Hypothalamus (tissue), 51 donors: ENCODE measurements around the gene TTC21A.

ENCODE experiments used
- DNase-seq, 51 donors: peaks; one replicate each; lab custom pipeline; 2025; lab: John Stamatoyannopoulos, UW

TTC21A gene

GRCh38 chr3:39135170-39135805 lies 27.8 kb downstream of the TTC21A start:
- DNase-seq = no peak

GRCh38 chr3:39136533-39137434 lies 29.3 kb downstream of the TTC21A start:
- DNase-seq = no peak

DNA sequence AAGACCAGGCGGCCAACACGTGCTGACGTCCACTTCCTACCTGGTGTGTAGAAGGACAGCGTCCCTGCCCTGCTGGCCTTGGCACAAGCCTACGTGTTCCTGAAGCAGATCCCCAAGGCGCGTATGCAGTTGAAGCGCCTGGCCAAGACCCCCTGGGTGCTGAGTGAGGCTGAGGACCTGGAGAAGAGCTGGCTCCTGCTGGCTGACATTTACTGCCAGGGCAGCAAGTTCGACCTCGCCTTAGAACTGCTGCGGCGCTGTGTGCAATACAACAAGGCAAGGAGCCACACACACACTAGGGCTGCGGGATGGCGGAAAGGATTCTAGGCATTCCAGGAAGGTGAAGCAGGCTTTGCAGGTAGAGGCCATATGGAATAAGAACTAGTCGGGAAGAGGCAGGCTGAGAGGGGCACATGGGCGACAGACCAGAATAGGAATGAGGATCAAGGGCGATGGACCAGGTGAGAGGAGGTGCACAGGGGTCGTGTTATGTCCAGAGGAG lies 30.0 kb downstream of the TTC21A start:
- no peak for DNase-seq

GRCh38 chr3:39137991-39138803 lies 30.7 kb downstream of the TTC21A start:
- DNase-seq = no peak

DNA sequence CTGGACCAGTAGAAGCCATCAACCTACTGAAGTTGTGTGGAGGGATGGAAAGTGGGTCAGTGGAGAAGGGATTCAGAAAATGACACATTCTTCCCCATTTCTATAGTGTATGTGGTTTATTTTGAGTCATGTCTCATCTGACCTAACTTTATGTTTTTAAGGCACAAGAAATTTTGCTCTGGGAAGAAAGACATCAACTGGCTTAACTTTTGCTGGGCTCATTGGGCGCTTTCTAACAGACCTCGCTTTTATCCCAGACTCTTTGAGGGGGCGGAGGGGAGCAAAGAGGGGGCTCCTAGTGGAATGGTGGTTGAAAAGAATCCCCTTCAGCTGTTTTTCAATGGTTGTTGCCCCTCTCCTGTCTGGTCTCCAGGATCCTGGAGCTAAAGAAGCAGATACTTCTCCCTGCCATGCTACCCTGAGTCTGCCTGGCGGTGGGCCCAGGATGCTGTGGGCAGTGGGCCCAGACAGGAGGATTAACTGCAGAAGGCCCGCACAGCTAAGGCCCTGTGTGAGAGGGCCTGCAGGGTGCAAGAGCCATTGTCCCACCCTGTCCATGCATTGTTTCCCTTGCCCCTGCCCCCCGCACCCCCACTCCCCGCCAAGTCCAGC lies 31.4 kb downstream of the TTC21A start:
- peak in 36 of 51 donors; percentile 17 to 85 (median 64) for DNase-seq

DNA sequence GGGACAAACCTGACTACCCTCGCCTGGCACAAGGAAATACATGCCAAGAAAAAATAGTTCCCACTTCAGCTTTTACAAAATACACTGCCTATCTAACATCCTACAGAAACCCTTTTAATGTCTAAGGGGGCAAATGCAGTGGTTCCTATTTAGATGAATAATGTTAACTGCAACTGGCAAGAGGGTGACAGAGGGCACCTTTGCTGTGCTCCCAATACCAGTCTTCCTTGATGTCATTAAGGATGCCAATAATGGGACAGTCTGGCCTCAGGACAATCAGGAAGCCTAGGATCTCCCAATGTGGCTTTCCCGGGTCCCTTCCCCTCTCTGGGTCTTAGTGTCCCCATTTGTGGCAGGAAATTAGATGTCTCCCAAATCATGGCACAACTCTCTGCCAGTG lies 32.0 kb downstream of the TTC21A start:
- DNase-seq = no peak

DNA sequence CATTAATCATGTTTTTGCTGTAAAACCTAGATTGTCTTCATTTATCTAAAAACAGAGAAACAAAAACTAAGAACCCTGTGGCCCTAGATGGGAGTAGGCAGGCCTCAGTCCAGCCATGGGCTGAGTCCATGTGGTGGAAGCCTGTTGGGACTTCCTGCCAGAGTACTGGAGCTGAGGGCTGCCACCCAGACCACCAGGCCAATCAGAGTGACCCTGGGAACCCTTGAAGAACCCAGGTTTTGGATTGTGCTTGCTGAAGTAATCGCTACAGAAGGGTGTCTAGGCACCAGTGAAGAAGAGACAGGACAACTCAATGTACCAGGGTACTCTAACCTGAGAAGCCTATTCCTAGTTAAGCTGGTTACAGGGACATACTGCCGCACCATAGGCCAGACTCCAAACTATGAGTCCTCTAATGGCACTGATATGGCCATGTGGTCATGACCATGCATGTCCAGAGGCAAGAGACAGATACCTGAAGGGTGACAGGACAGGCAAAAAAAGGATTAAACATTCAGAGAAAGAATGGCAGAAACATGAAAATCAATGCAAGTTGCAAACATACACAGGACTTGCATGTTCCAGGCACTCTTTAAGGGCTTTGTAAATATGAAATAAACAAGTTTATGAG lies 33.0 kb downstream of the TTC21A start:
- no peak for DNase-seq

GRCh38 chr3:39141171-39141995 lies 33.9 kb downstream of the TTC21A start:
- DNase-seq = no peak

DNA sequence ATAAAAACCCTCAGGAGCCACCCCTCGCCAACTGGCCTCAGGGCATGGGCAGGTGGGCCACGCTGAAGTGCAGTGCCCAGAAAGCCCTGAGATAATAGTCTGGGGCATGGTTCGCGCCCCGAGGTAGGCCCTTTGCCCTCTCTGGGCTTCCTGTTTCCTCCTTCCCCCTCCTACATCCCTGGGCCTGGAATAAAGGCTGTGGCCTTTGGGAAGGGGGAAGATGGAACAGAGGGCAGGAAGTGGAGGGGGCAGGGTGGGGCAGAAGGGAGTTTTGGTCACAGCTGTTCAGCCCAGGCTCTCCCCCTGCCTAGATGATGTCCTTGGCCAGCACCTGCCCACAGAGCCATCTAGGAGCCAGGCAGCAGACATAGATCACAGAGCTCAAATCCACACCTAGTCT lies 34.6 kb downstream of the TTC21A start:
- no peak for DNase-seq

DNA sequence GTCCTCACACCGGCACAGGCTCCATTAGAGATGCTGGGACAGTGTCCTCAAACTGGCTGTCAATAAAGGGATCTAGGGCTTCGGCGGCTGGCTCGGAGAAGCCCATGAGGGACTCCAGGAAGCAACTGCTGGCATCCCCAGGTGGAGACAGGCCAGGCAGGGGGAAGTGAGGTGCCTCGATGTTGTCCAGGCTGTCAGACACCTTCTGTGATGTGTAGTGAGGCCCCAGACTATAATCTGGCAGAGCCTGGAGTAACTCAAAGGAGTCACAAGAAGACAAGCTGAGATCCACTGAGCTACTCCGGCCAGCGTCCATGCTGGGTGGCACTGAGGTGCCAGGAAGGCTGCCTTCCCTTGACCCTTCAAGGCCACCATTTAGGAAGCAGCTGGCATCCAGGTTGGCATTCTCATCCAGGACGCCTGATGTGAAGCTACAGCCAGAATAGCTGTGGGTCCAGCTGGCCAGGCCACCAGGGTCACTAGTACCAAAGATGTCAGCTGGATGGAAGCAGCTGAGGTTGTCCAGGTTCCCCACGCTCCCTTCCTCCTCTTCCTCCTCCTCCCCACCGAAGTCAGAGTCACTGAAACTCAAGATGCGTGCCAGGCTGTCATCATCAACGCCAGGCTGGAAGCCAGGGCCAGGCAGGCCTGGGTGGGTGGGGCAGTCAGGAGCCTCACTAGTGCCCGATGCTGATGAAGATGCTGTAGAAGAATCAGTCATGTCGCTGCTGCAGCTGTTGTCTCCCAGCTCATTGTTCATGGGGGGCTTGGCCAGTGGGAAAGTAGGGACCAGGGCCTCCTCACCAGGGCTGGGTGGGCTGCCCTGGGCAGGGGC lies 35.8 kb downstream of the TTC21A start:
- peak in 3 of 51 donors; percentile 20 to 55 (median 25) for DNase-seq

- no peak for DNase-seq
Observed at GRCh38 chr3:39144095-39144747, 36.7 kb downstream of the TTC21A start.

DNA sequence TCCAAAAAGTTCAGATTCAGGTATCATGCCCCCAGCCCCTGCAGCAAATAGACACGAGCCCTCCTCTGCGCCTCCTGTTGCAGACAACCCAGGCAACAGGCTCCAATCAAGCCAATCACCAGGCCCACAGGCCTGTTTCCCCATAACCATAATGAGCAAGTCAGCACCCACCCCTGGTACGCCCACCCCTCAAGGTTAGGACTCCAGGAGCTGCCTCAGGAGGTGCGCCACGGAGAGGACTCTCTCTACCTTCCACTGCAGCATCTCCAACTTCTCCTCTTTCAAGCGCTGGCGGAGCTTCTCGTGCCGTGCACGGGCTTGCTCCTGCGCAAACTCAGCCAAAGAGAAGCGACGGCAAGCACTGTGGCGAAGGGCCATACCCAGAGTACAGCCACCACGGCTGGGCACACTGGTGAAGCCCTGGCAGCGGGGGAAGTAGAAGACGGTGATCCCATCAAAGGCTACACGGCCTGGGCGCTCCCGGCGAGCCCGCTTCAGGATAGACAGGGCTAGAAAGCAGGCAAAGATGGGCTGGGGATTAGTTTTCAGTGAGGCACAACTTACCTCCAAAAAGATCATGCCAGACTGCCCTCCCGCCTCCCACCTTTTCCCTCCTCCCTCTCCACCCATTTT lies 37.4 kb downstream of the TTC21A start:
- DNase-seq = no peak

DNA sequence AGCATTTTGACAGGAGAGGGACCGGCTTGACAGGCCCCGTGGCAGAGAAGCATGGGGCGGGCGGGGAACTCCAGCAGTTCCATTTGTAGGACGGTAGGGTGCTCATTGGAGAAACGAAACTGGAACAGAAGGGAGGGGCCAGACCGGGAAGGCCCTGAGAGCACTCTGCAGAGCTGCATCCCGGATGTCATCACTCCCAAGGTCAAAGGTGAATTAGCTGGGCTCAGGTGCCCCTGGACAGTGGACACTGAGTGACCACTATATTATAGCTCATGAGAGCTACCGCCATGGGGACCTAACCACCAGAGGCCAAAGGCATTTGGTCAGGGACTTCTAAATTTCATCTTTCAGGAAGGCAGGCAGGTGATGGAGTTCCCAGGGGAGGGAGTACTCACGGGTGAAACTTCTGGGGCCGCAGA lies 38.6 kb downstream of the TTC21A start:
- peak in 1 of 51 donors; percentile 22 for DNase-seq

DNA sequence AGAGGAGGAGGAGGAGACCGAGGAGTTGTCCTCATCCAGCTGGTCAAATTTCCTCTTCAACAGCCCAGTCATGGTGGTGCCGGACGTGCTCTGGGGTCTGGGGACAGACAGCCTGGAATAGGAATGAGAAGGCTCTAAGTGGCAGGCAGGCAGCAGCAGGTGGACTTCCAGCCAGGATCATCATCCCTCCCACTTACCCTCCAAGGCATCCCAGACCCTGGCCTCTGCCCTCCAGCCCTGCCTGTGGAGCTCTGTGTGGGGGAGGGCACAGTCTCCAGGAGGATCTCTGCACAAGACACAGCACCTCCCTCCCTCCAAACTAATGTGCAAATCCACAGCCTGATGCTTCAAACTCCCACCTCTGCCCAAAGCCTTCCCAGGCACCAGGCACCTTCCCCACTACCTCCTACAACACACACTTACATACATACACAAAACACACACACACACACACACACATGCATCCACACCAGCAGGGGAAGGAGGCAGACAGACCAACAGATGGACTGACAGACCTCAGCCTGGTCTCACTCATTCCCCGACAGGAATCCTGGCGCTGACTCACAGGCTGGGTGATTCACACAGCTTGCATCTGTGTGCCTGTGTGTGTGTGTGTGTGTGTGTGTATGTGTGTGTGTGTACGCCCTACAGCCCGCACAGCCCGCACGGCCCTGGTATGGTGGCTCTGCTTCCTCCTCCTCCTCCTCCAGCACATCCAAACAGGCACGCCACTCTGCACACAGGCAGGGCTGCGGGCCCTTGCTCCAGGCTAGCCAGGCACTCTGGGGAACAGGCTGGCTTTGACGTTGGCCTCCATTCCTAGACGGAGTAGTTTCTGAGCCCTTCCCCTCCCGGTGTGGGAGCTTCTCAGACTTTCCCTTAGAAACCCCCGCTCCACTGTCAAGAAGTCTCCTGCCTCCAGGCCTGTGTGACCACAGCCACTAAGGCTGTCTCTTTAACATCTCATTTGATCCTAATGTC lies 39.4 kb downstream of the TTC21A start:
- peak in 21 of 51 donors; percentile 26 to 85 (median 47) for DNase-seq

GRCh38 chr3:39147711-39148434 lies 40.4 kb downstream of the TTC21A start:
- peak in 3 of 51 donors; percentile 27 to 51 (median 46) for DNase-seq
